ENCODE results near the gene EBF3.

EBF3 gene

DNA sequence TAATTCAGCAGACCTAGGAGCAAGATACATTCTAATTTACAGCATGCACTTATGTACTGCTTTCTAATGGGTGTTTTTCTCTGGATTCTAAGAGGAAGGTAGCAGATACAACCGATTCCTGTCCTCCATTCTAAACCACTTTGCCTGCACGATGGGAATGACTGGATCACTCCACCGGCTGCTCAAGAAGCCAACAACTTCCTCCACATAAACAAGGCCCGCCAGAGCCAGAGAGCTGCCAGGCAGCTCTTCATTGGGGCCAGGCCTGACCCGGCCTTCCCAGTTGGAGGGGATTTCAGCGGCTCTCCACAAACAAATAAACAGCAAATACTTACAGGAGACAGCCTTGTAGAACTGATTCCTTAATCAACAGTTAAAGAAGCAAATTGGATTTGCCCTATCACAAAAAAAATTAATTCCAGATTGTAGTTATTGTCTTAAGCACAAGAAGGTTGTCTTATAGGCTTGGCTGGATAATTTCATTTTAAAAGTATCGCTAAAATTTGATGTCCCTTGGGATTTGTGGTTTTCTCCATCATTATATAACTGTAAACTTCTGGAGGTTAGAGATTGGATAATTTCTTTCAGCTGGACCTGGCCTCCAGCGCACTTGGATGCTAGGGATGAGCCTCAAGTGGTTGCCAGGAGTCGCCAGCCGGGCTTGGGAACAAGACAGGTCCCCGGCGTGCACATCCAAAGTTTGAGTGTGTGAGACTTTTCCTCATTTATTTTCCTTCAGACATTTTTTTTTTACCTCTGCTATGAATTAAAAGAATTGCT, 20.9 kb downstream of the EBF3 start:
- DNase-seq (ENCODE audit: low spot score) = no peak

DNA sequence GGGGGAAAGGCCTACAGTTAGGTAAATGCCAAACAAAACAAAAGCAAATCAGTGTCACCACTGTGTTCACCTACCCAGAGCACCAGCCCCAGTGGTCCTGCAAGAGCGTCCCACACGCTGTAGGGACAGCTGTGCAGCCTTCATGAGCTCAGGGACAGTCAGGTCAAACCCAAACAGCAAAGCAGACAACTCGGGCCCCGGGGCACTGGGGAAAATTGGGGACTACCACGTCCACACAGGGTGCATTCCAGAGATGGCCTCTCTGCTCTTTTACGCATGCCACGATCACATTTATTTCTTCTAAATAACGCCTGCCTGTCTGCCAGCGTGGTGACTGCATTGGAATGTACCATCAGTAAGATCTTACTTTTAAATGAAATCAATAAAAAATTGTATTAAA, 21.7 kb downstream of the EBF3 start:
- no peak for DNase-seq (ENCODE audit: low spot score)

DNA sequence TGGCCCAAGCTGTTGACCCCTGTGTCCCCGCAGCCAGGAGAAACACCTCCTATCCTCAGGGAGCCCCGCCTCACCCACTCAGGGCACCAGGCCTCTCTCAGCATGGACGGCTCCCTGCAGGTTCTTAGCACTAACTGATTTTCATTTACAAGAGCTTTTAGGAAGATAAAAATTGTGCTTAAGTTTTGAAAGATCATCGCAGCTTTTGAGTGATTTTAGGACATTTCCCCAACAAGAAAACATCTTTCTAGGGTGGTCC, 22.1 kb downstream of the EBF3 start:
- DNase-seq (ENCODE audit: low spot score) = no peak

GRCh38 chr10:129941199-129942018, 22.7 kb downstream of the EBF3 start:
- no peak for DNase-seq (ENCODE audit: low spot score)

- DNase-seq (ENCODE audit: low spot score) = no peak
These were observed 23.4 kb downstream of the EBF3 start for GRCh38 chr10:129940617-129941198.

- no peak for DNase-seq (ENCODE audit: low spot score)
These were observed 24.4 kb downstream of the EBF3 start for GRCh38 chr10:129939416-129940275.

DNA sequence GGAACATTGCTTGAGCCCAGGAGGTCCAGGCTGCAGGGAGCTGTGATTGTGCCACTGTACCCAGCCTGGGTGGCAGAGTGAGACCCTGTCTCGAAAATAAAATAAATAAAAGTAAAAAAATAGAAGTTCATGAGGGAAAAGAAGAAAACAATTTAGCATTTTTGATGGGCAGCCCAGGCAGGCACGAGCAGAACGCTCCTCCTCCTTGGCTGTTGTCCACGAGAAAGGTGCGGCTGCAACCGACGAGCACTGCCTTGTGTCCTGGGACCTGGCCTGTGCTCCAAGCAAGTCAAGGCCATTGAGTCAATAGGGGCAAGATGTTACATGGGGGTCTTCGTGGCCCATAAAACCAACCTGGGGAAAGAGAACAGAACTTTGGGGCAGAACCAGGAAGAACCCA, 25.6 kb downstream of the EBF3 start:
- no peak for DNase-seq (ENCODE audit: low spot score)

DNA sequence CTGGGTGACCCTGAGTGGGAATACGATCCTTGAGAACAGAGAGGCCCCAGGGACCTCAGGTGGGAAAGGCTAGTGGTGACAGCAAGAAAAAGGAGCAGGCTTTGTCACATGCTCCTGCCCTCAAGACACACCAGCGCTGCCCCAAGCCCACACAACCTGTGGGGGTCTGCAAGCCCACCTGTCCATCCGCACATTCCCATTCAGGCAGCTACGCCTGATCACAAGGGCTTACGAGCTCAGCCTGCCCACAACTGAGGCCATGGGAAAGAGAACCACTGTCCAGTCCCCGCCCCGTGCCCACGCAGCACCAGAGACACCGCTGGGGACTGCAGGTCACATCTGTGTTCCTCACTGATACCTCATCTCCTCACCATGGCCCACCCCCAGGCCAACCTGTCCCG, 26.7 kb downstream of the EBF3 start:
- DNase-seq (ENCODE audit: low spot score) = no peak

DNA sequence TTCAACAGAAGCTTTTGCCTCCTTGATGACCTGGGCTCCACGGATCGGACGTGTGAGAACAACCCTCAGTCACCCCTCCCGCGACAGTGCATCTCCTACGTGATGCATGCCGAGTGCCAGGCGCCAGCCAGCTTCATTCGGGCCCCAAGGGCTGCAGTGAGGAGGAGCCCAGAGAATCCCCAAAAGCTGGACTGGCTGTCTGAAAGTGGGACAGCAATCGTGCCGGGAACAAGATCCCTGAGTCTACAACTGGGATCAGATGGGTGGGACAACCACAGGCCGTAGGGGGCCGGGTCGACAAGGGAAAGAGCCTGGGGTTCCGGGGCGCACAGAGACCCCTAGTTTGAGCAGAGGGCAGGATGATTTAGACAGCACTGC, 27.2 kb downstream of the EBF3 start:
- DNase-seq (ENCODE audit: low spot score) = no peak

GRCh38 chr10:129936266-129936922, 27.7 kb downstream of the EBF3 start:
- DNase-seq (ENCODE audit: low spot score) = no peak

- DNase-seq (ENCODE audit: low spot score) = no peak
These were observed 28.3 kb downstream of the EBF3 start for GRCh38 chr10:129935867-129936152.

DNA sequence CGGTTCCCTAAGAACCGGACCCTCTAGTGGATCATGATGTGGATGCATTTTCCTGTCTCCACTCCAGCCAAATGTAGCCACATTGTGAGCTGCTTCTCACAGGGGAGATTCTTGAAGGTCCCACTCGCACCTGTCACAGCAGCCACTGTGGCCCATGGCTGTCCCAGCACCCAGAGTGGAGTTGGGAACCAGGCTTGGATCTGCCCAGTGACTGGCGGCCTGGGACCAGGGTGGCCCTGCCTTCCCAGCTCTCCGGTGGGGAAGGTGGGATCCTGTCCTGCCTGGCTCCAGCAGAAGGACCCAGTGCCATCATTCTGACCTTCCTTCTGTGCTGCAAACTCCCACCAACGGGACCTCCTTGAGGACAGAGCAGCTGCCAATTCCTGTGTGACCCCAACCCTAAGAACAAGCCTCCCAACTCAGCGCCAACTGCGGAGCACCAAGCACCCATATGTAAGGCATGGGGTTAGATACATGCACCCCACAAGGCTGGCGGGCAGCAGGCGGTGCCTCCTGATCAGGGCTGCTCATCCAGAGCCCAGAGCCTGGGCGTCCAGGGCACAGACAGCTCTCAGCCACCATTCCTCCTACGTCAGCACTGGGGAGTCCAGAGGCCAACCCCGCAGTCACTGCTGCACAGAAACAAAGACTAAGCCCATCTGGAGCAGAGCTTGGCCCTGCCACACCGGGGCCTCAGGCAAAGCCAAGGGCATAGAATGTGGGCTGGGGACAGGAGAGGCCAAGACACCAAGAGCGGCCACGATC, 28.8 kb downstream of the EBF3 start:
- DNase-seq (ENCODE audit: low spot score) = no peak

DNA sequence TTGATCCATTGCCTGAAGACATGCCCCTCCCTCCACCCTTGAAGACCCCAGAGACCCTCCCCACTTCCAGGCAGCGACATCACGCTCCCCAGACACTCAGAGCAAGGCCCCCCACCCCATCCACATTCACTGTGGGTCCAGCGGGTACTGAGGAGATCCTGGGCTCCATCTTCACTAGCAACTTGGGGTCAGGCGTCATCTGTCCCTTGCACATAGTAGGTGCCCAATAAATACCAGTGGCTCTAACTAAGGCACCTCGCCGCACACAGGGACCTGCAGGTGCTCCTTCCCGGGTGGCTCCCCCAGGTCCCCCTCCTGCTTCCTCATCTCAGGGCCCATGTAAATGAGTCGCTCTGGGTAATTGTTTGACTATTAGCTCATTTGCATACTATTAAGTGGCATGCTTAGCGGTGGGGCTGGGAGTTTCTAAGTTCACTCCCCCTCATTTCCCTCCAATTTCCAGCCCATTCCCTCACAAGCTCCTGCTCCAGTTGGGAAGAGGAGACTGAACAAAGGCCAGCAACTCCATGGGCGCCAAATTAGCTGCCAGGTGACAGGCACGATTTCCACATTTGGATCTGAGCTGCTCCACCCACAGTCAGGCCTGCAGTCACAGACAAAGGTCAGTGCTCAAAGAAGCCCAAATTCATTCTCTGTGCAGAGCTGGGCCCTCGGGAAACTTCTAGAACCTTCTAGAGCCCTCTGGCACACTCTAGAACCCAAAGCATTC, 29.7 kb downstream of the EBF3 start:
- DNase-seq (ENCODE audit: low spot score) = no peak

GRCh38 chr10:129933456-129934092, 30.5 kb downstream of the EBF3 start:
- no peak for DNase-seq (ENCODE audit: low spot score)

GRCh38 chr10:129932751-129933433, 31.2 kb downstream of the EBF3 start:
- DNase-seq (ENCODE audit: low spot score) = no peak

DNA sequence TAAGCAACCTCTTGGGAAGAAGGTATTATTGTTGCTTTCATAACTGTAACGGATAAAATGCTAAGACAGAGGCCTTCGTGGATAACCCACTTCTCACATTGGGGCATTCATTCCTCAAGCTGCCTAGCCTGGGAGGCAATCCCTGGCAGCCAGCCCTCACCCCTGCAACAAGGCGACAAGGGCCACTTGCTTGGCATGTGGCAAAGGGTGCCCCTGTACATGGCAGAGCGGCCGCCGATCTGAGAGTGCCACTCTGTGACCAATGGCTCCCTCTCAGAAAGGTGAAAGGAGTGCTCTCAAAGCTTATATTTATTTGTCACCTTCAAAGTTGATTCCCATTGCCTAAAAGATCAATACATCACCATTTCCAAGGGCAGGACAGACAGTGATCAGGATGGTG, 31.9 kb downstream of the EBF3 start:
- DNase-seq (ENCODE audit: low spot score) = no peak

DNA sequence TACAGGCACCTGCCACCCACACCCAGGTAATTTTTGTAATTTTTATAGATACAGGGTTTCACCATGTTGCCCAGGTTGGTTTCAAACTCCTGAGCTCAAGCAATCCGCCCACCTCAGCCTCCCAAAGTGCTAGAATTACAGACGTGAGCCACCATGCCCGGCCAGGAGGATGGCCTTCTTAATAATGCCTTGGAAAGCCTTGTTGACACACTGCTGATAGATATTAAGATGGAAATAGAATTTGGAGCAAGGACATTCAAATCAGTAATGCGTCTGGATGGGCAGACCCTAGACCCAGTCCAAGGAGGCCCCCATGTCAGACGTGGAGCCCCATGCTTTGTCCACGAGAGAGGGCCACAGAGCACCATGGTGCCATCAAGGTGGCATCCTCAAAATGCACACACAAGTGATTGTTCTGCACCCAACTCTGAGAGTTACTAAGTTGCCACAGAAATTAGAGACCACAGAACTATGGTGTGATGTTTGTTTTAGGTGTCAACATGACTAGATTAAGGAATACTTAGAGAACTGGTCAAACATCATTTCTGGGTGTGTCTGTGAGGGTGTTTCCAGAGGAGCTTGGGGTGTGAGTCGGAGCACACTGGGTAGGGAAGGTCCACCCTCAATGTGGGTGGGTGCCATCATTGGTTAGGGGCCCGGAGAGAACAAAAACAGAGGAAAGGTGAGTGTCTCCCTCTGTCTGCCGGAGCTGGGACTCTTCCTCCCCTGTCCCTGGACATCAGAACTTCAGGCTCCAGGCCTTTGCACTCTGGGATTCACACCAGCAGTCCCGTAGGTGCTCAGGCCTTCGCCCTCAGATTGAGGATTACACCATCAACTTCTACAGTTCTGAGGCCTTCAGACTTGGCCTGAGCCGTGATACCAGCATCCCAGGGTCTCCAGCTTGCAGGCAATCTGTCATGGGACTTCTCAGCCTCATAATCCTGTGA, 34.5 kb downstream of the EBF3 start:
- no peak for DNase-seq (ENCODE audit: low spot score)

DNA sequence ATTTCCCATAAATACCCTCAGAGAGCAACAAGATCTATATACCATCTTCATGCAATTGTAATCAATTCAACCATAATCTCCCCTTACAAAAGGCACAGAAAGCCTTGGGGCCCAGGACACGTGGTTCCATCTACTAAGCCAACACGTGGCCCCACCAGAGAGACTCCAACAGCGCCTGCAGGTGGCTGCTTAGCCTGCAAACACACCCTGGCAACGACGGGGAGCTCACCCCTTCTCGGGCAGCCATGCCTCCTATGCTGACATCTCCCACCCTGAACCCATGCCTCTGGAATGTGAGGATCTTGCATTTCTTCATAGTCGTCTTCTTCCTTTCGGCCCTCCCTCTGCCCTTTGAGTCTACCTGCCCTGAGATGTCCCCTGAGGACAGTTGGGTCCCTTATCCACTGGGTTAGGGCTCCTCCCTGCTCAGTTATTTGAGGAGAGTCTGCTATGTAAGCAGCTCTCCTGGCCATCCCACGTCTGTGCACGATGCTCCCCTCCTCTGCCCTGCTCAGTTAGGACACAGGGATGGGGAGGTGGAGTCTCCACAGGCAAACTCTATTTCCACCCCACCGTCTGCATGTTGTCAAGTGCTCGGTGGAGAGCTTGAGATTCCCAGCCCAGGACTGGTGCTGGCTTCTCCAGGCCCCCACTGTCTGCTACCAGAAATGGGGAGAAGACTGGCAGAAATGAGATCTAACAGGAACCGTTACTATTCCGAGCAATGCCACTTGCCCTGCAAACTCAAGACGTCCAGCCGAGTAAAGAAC, 36.5 kb downstream of the EBF3 start:
- DNase-seq (ENCODE audit: low spot score) = no peak

Data from pons (tissue), 1 donor.